Smooth muscle cell (in vitro differentiated cells): ENCODE measurements around the gene BEND6. TPM values are rescaled to one million over a fixed set of nuclear protein-coding genes. Genes with fewer than 3 reads are reported as not detected.
"Not testable (repeated sequence)": the region's sequence is repeated elsewhere in the genome, so short reads cannot be mapped to it uniquely, and the experiment has no call there.

Experiments
- DNase-seq: peaks from one replicate; lab custom pipeline; 2025; ENCODE audit not compliant: unreplicated experiment; lab: John Stamatoyannopoulos, UW
- H2AFZ ChIP-seq: fragments of 200-600 bp; sonication (generic); 2 replicates; pipeline ENCODE4 v1.6.0; 2016; ENCODE audit warnings: antibody characterized with exemption, low read depth, mild to moderate bottlenecking
- H3F3A ChIP-seq: fragments of 200-600 bp; sonication (generic); 2 replicates; pipeline ENCODE4 v1.6.0; 2017; ENCODE audit warnings: antibody characterized with exemption, low read depth
- H3K27ac ChIP-seq: fragments of 200-600 bp; sonication (generic); 2 replicates; pipeline ENCODE4 v1.5.1; 2016; ENCODE audit warnings: low read depth, mild to moderate bottlenecking
- H3K27me3 ChIP-seq: fragments of 200-600 bp; sonication (generic); 2 replicates; pipeline ENCODE4 v1.6.1; 2016; ENCODE audit warnings: low read depth, mild to moderate bottlenecking
- H3K36me3 ChIP-seq: fragments of 200-600 bp; sonication (generic); 2 replicates; pipeline ENCODE4 v1.5.1; 2016; ENCODE audit warnings: low read depth
- H3K4me1 ChIP-seq: fragments of 200-600 bp; sonication (generic); 2 replicates; pipeline ENCODE4 v1.5.1; 2016; ENCODE audit warnings: low read depth
- H3K4me2 ChIP-seq: fragments of 200-600 bp; sonication (generic); 2 replicates; pipeline ENCODE4 v1.6.0; 2016; ENCODE audit warnings: mild to moderate bottlenecking
- H3K4me3 ChIP-seq: fragments of 200-600 bp; sonication (generic); 2 replicates; pipeline ENCODE4 v1.5.1; 2016; ENCODE audit warnings: mild to moderate bottlenecking
- H3K79me2 ChIP-seq: fragments of 200-600 bp; sonication (generic); 2 replicates; pipeline ENCODE4 v1.6.0; 2016; ENCODE audit warnings: low read depth, mild to moderate bottlenecking
- H3K9ac ChIP-seq: fragments of 200-600 bp; sonication (generic); 2 replicates; pipeline ENCODE4 v1.6.0; 2016; ENCODE audit warnings: low read depth
- H3K9me3 ChIP-seq: fragments of 200-600 bp; sonication (generic); replicated peaks from 2 replicates; pipeline ENCODE4 v1.5.1; 2016; ENCODE audit warnings: low read depth
- H4K20me1 ChIP-seq: fragments of 200-600 bp; sonication (generic); 2 replicates; pipeline ENCODE4 v1.6.0; 2016; ENCODE audit warnings: low read depth
- WGBS: methylation state at CpG from one replicate; pipeline ENCODE4 v1.1.7; 2016; ENCODE audit warnings: low lambda C conversion rate; 5-methylcytosine and 5-hydroxymethylcytosine counted together
- polyA plus RNA-seq: library from polyadenylated mRNA; unstranded; fragments of >200 nt; fragmentation: Nextera tagmentation; extraction: Ambion mirVana; gene quantifications from 2 replicates; pipeline ENCODE4 v1.2.1, GENCODE V29; 2016
- total RNA-seq: library from RNA; depleted of rRNA; stranded (reverse); fragments of >200 nt; gene quantifications from 2 replicates; pipeline ENCODE4 v1.2.3, GENCODE V29; 2014
- TF ChIP-seq, protein P1 (sequence below): fragments of 200-600 bp; sonication (generic); IDR thresholded peaks from 2 replicates; pipeline ENCODE4 v1.5.1; 2017; ENCODE audit warnings: borderline replicate concordance, mild to moderate bottlenecking, antibody characterized with exemption; ENCODE audit not compliant: insufficient read depth, poor library complexity, severe bottlenecking

Gene BEND6
- total and polyA plus RNA-seq, 2 experiments from 2014 or later = 4.8 to 5.5 TPM

DNA sequence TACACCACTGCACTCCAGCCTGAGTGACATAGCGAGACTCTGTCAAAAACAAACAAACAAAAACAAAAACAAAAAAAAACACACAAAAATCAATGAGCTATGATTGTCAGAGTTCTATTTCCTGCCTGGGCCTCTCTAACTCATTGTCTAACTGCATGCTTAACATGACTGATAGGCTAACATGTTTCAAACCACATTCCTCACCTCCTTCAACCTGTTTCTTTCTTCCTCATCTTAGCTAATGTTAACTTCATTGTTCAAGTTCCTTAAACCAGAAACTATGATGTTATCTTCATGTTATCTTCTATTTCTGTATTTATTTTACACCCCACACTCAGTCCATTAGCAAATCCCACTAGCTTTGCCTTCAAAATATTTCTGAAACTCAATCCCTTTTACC lies 41.5 kb downstream of the BEND6 start:
- WGBS = 92% methylated on average over 1 of the region's 1 CpG
- TF ChIP-seq, protein P1, sequence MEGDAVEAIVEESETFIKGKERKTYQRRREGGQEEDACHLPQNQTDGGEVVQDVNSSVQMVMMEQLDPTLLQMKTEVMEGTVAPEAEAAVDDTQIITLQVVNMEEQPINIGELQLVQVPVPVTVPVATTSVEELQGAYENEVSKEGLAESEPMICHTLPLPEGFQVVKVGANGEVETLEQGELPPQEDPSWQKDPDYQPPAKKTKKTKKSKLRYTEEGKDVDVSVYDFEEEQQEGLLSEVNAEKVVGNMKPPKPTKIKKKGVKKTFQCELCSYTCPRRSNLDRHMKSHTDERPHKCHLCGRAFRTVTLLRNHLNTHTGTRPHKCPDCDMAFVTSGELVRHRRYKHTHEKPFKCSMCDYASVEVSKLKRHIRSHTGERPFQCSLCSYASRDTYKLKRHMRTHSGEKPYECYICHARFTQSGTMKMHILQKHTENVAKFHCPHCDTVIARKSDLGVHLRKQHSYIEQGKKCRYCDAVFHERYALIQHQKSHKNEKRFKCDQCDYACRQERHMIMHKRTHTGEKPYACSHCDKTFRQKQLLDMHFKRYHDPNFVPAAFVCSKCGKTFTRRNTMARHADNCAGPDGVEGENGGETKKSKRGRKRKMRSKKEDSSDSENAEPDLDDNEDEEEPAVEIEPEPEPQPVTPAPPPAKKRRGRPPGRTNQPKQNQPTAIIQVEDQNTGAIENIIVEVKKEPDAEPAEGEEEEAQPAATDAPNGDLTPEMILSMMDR = no peak
- H3F3A ChIP-seq = no peaks in the 10 kb centered on the region
- no peak overlapping the region for H2AFZ ChIP-seq
- H3K36me3 ChIP-seq = no peaks in the 10 kb centered on the region
- no peaks in the 10 kb centered on the region for H4K20me1 ChIP-seq
- no peak overlapping the region for H3K4me3 ChIP-seq
- H3K4me2 ChIP-seq = no peak overlapping the region
- no peak for DNase-seq
- H3K9ac ChIP-seq = no peak overlapping the region
- H3K4me1 ChIP-seq = no peaks in the 10 kb centered on the region
- no peaks in the 10 kb centered on the region for H3K9me3 ChIP-seq
- no peak overlapping the region for H3K27ac ChIP-seq
- H3K79me2 ChIP-seq = no peaks in the 10 kb centered on the region
- H3K27me3 ChIP-seq = no peaks in the 10 kb centered on the region

DNA sequence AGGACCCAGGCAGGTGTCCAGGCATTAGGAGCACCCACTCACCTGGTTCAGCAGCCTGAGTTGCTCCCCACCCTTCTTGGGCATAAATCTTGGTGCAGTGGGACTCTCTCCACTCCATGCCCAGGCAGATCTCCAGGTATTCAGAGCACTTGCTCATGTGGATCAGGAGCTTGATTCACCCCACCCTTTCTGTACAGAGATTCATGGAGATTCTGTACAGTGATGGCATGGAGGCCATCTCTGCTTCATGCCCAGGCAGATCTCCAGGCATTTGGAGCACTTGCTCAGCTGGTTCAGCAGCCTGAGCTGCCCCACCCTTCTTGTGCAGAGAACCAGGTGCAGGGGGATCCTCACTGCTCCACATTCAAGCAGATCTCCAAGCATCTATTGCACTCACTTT lies 44.1 kb downstream of the BEND6 start:
- no peak for DNase-seq
- H3K9ac ChIP-seq = no peak overlapping the region
- TF ChIP-seq, protein P1 = no peak
- no peaks in the 10 kb centered on the region for H3K79me2 ChIP-seq
- H3K4me2 ChIP-seq = no peak overlapping the region
- H3F3A ChIP-seq = no peaks in the 10 kb centered on the region
- no peak overlapping the region for H2AFZ ChIP-seq
- no peaks in the 10 kb centered on the region for H3K36me3 ChIP-seq
- H3K4me1 ChIP-seq = no peaks in the 10 kb centered on the region
- H4K20me1 ChIP-seq = no peaks in the 10 kb centered on the region
- no peaks in the 10 kb centered on the region for H3K9me3 ChIP-seq
- H3K27ac ChIP-seq = no peak overlapping the region
- no peaks in the 10 kb centered on the region for H3K27me3 ChIP-seq
- no peak overlapping the region for H3K4me3 ChIP-seq

DNA sequence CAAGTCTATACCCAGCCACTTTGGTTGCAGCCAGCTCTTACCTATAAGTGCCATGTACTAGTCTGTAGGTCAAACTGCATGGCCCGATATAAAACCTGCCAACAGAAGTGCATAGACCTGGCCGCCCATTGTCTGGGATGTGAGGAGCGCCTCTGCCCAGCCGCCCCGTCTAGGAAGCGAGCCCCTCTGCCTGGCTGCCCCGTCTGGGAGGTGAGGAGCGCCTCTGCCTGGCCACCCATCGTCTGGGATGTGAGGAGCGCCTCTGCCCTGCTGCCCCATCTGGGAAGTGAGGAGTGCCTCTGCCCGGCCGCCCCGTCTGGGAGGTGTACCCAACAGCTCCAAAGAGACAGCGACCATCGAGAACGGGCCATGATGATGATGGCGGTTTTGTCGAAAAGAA lies 44.8 kb downstream of the BEND6 start:
- DNase-seq, H3K4me3 ChIP-seq, H2AFZ ChIP-seq, H3K27ac ChIP-seq, H3K79me2 ChIP-seq, H3K9me3 ChIP-seq, H3F3A ChIP-seq, H3K9ac ChIP-seq, H3K27me3 ChIP-seq, H3K36me3 ChIP-seq, H3K4me2 ChIP-seq, H4K20me1 ChIP-seq, H3K4me1 ChIP-seq: not testable (repeated sequence)
- WGBS = 95% methylated on average over 18 of the region's 18 CpGs

DNA sequence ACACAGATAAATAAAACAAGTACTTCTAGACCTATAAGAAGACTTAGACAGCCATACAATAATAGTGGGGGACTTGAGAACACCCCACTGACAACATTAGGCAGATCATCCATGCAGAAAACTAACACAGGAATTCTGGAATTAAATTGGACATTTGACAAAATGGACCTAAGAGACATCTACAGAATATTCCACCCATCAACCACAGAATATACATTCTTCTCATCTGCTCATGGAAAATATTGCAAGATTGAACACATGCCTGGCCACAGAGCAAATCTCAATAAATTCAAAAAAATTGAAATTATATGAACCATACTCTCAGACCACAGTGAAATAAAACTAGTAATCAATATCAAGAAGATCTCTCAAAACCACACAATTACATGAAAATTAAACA lies 47.3 kb downstream of the BEND6 start:
- H3K27ac ChIP-seq = no peak overlapping the region
- no peaks in the 10 kb centered on the region for H3K9me3 ChIP-seq
- no peak overlapping the region for H3K4me2 ChIP-seq
- no peaks in the 10 kb centered on the region for H3K4me1 ChIP-seq
- H2AFZ ChIP-seq = no peak overlapping the region
- no peak for DNase-seq
- H3F3A ChIP-seq = no peaks in the 10 kb centered on the region
- H3K9ac ChIP-seq = no peak overlapping the region
- no peaks in the 10 kb centered on the region for H3K27me3 ChIP-seq
- H3K79me2 ChIP-seq = no peaks in the 10 kb centered on the region
- H3K4me3 ChIP-seq = no peak overlapping the region
- H4K20me1 ChIP-seq = no peaks in the 10 kb centered on the region
- no peaks in the 10 kb centered on the region for H3K36me3 ChIP-seq
- TF ChIP-seq, protein P1 = no peak
